Measurements from ENCODE around the gene DBNDD1.

DBNDD1 gene

GRCh38 chr16:89988951-89989350, 30.3 kb downstream of the DBNDD1 start:
- H3K9me3 ChIP-seq (ENCODE audit: control insufficient read depth, insufficient read depth, low read length) = no peaks in the 10 kb centered on the region
- no peaks in the 10 kb centered on the region for H3K27me3 ChIP-seq (ENCODE audit: control insufficient read depth, insufficient read depth, low read length)
- no peak overlapping the region for H3K4me3 ChIP-seq (ENCODE audit: low read length)
- H3K27ac ChIP-seq (ENCODE audit: low read length) = no peak overlapping the region
- no peak for DNase-seq (ENCODE audit: low read depth, low spot score)
- WGBS (ENCODE audit: insufficient coverage, insufficient read length) = no CpG with 5 or more reads among the region's 11 CpGs
- H3K4me1 ChIP-seq (ENCODE audit: control insufficient read depth, insufficient read depth, low read length) = no peaks in the 10 kb centered on the region
- peaks cover 21% of the 10 kb centered on the region for H3K36me3 ChIP-seq (ENCODE audit: control insufficient read depth, insufficient read depth, low read length)

DNA sequence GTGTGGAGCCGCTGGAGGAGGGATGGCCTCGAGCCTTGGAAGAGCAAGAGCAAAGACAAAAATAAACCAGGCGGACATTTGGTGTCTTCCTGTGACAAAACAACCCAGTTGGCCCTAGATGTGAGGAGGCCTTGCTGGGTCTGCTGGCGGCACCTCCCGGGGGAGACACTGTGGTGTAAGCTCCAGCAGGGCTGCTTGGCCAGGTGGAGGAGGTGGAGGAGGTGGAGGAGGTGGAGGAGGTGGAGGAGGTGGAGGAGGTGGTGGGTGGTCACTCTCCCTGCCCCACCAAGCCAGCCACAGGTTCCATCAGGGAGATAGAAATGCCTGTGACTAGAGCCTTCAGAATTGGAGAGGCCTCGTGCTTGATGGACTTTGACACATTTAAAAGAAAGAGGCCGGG, 32.1 kb downstream of the DBNDD1 start:
- no peak for DNase-seq (ENCODE audit: low read depth, low spot score)
- H3K4me1 ChIP-seq (ENCODE audit: control insufficient read depth, insufficient read depth, low read length) = no peaks in the 10 kb centered on the region
- H3K9me3 ChIP-seq (ENCODE audit: control insufficient read depth, insufficient read depth, low read length) = no peaks in the 10 kb centered on the region
- H3K27ac ChIP-seq (ENCODE audit: low read length) = no peak overlapping the region
- H3K36me3 ChIP-seq (ENCODE audit: control insufficient read depth, insufficient read depth, low read length) = peaks cover 24% of the 10 kb centered on the region
- no peaks in the 10 kb centered on the region for H3K27me3 ChIP-seq (ENCODE audit: control insufficient read depth, insufficient read depth, low read length)
- no peak overlapping the region for H3K4me3 ChIP-seq (ENCODE audit: low read length)
- WGBS (ENCODE audit: insufficient coverage, insufficient read length) = no CpG with 5 or more reads among the region's 7 CpGs

GRCh38 chr16:89986600-89986999, 32.7 kb downstream of the DBNDD1 start:
- no peak for DNase-seq (ENCODE audit: low read depth, low spot score)
- H3K36me3 ChIP-seq (ENCODE audit: control insufficient read depth, insufficient read depth, low read length) = peaks cover 27% of the 10 kb centered on the region
- WGBS (ENCODE audit: insufficient coverage, insufficient read length) = no CpG with 5 or more reads among the region's 13 CpGs
- H3K27me3 ChIP-seq (ENCODE audit: control insufficient read depth, insufficient read depth, low read length) = no peaks in the 10 kb centered on the region
- H3K4me1 ChIP-seq (ENCODE audit: control insufficient read depth, insufficient read depth, low read length) = no peaks in the 10 kb centered on the region
- no peak overlapping the region for H3K27ac ChIP-seq (ENCODE audit: low read length)
- H3K4me3 ChIP-seq (ENCODE audit: low read length) = no peak overlapping the region
- no peaks in the 10 kb centered on the region for H3K9me3 ChIP-seq (ENCODE audit: control insufficient read depth, insufficient read depth, low read length)

- H3K4me3 ChIP-seq (ENCODE audit: low read length) = no peak overlapping the region
- H3K27me3 ChIP-seq (ENCODE audit: control insufficient read depth, insufficient read depth, low read length) = no peaks in the 10 kb centered on the region
- H3K4me1 ChIP-seq (ENCODE audit: control insufficient read depth, insufficient read depth, low read length) = no peaks in the 10 kb centered on the region
- H3K36me3 ChIP-seq (ENCODE audit: control insufficient read depth, insufficient read depth, low read length) = peaks cover 32% of the 10 kb centered on the region
- H3K9me3 ChIP-seq (ENCODE audit: control insufficient read depth, insufficient read depth, low read length) = no peaks in the 10 kb centered on the region
- WGBS (ENCODE audit: insufficient coverage, insufficient read length) = no CpG with 5 or more reads among the region's 10 CpGs
- no peak for DNase-seq (ENCODE audit: low read depth, low spot score)
- no peak overlapping the region for H3K27ac ChIP-seq (ENCODE audit: low read length)
Observed at GRCh38 chr16:89985219-89985618, 34.0 kb downstream of the DBNDD1 start.

DNA sequence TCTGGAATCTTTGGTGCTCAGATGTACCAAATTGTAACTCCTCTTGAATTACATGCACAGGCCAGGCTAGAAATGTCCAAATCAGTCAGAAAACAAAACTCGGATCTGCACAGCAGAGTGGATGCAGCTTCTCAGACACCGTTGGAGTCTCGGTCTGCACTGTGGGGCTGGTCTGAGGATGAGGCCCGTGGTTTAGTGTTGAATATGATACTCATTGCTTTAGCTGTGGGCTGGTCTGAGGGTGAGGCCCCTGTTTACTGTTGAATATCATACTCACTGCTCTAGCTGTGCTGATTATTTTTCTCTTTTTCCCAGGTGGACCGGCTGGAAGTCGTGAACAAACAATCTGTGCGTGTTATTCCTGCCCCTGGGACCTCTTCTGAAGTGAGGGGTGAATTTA, 35.0 kb downstream of the DBNDD1 start:
- no CpG with 5 or more reads among the region's 7 CpGs for WGBS (ENCODE audit: insufficient coverage, insufficient read length)
- Histone ChIP-seq H3K9me3 (ENCODE audit: control insufficient read depth, insufficient read depth, low read length) (no peaks in the 10 kb centered on the region), H3K4me1 (ENCODE audit: control insufficient read depth, insufficient read depth, low read length) (no peaks in the 10 kb centered on the region), H3K27me3 (ENCODE audit: control insufficient read depth, insufficient read depth, low read length) (no peaks in the 10 kb centered on the region), H3K36me3 (ENCODE audit: control insufficient read depth, insufficient read depth, low read length) (peaks cover 33% of the 10 kb centered on the region), H3K4me3 (ENCODE audit: low read length) (no peak overlapping the region), H3K27ac (ENCODE audit: low read length) (no peak overlapping the region)
- DNase-seq (ENCODE audit: low read depth, low spot score) = no peak

DNA sequence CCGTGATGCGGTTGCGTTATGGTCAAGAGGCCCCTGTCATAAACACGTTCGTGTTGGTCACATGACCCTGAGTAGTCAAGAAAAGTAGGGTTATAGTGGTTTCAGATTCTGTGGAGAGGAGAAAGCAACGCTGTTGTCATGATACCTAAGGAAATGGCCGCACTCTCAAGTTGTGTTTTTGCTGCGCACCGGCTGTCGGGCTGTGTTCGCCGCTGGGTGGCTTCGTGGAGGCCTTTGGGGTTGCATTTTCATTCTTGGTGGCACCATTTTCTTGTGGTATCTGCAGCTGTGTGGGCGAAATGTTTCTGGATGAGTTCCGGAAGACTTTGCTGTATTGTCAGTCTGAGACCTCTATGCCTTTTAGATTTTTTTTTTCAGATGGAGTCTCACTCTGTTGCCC, 35.7 kb downstream of the DBNDD1 start:
- WGBS (ENCODE audit: insufficient coverage, insufficient read length) = no CpG with 5 or more reads among the region's 15 CpGs
- H3K27ac ChIP-seq (ENCODE audit: low read length) = no peak overlapping the region
- H3K4me3 ChIP-seq (ENCODE audit: low read length) = no peak overlapping the region
- H3K27me3 ChIP-seq (ENCODE audit: control insufficient read depth, insufficient read depth, low read length) = no peaks in the 10 kb centered on the region
- H3K36me3 ChIP-seq (ENCODE audit: control insufficient read depth, insufficient read depth, low read length) = peaks cover 31% of the 10 kb centered on the region
- DNase-seq (ENCODE audit: low read depth, low spot score) = no peak
- no peaks in the 10 kb centered on the region for H3K4me1 ChIP-seq (ENCODE audit: control insufficient read depth, insufficient read depth, low read length)
- H3K9me3 ChIP-seq (ENCODE audit: control insufficient read depth, insufficient read depth, low read length) = no peaks in the 10 kb centered on the region

GRCh38 chr16:89982318-89982717, 36.9 kb downstream of the DBNDD1 start:
- Histone ChIP-seq H3K27me3 (ENCODE audit: control insufficient read depth, insufficient read depth, low read length) (no peaks in the 10 kb centered on the region), H3K9me3 (ENCODE audit: control insufficient read depth, insufficient read depth, low read length) (no peaks in the 10 kb centered on the region), H3K27ac (ENCODE audit: low read length) (no peak overlapping the region), H3K36me3 (ENCODE audit: control insufficient read depth, insufficient read depth, low read length) (peaks cover 36% of the 10 kb centered on the region), H3K4me1 (ENCODE audit: control insufficient read depth, insufficient read depth, low read length) (no peaks in the 10 kb centered on the region), H3K4me3 (ENCODE audit: low read length) (no peak overlapping the region; the same call in 1 of the 2 replicates)
- no peak for DNase-seq (ENCODE audit: low read depth, low spot score)
- WGBS (ENCODE audit: insufficient coverage, insufficient read length) = no CpG with 5 or more reads among the region's 9 CpGs

DNA sequence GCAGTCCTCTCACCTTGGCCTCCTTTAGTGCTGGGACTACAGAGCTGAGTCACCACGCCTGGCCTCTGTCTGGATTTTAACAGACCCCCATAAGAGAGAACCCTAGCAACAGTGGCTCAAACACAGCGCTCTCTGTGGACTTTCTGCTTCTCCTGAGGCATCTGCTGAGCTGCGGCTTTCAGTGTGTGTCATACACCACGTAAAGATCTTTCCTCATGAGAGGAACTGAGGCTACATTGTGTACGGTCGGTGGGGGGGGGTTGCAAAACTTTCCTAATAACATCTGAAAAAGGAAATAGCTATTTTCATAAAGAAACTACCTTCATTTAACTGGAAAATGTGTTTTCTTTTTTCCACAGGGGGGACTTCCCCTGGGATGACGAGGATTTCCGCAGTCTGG, 37.8 kb downstream of the DBNDD1 start:
- DNase-seq (ENCODE audit: low read depth, low spot score) = no peak
- peaks cover 36% of the 10 kb centered on the region for H3K36me3 ChIP-seq (ENCODE audit: control insufficient read depth, insufficient read depth, low read length)
- no CpG with 5 or more reads among the region's 8 CpGs for WGBS (ENCODE audit: insufficient coverage, insufficient read length)

DNA sequence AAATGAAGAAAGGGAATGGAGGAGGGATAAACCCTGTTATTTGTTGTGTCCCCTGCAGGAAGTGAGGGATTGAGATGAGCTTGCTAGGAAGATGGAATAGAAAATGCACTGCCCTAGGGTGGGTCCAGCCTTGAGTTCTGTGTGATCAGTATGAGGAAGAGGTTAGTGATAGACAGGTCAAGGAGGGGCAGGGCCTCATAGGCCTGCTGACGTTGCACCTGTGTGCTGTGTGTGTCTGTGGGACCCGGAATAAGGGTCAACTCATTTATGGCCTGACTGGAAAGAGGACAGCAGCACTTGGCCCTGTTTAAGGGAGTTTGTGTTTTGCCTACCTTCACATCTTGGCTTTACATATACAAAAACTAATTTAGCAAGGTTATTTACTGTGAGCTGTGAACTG, 44.4 kb downstream of the DBNDD1 start:
- Histone ChIP-seq H3K36me3 (ENCODE audit: control insufficient read depth, insufficient read depth, low read length) (peaks cover 5% of the 10 kb centered on the region), H3K4me3 (ENCODE audit: low read length) (no peak overlapping the region), H3K9me3 (ENCODE audit: control insufficient read depth, insufficient read depth, low read length) (no peaks in the 10 kb centered on the region), H3K27me3 (ENCODE audit: control insufficient read depth, insufficient read depth, low read length) (no peaks in the 10 kb centered on the region), H3K4me1 (ENCODE audit: control insufficient read depth, insufficient read depth, low read length) (0 out of 2 replicates have a peak, but pooled peaks cover 1% of the 10 kb centered on the region), H3K27ac (ENCODE audit: low read length) (no peak overlapping the region)
- no peak for DNase-seq (ENCODE audit: low read depth, low spot score)
- no CpG with 5 or more reads among the region's 2 CpGs for WGBS (ENCODE audit: insufficient coverage, insufficient read length)

More for the DNA sequence above, 37.8 kb downstream of the DBNDD1 start:
- H3K4me1 ChIP-seq (ENCODE audit: control insufficient read depth, insufficient read depth, low read length) = no peaks in the 10 kb centered on the region
- H3K4me3 ChIP-seq (ENCODE audit: low read length) = no peak overlapping the region
- no peaks in the 10 kb centered on the region for H3K9me3 ChIP-seq (ENCODE audit: control insufficient read depth, insufficient read depth, low read length)
- H3K27me3 ChIP-seq (ENCODE audit: control insufficient read depth, insufficient read depth, low read length) = no peaks in the 10 kb centered on the region
- no peak overlapping the region for H3K27ac ChIP-seq (ENCODE audit: low read length)

- no CpG with 5 or more reads among the region's 13 CpGs for WGBS (ENCODE audit: insufficient coverage, insufficient read length)
- H3K27me3 ChIP-seq (ENCODE audit: control insufficient read depth, insufficient read depth, low read length) = no peaks in the 10 kb centered on the region
- H3K4me3 ChIP-seq (ENCODE audit: low read length) = no peak overlapping the region
- H3K4me1 ChIP-seq (ENCODE audit: control insufficient read depth, insufficient read depth, low read length) = 0 out of 2 replicates have a peak, but pooled peaks cover 1% of the 10 kb centered on the region
- H3K27ac ChIP-seq (ENCODE audit: low read length) = no peak overlapping the region
- DNase-seq (ENCODE audit: low read depth, low spot score) = no peak
- H3K36me3 ChIP-seq (ENCODE audit: control insufficient read depth, insufficient read depth, low read length) = peaks cover 5% of the 10 kb centered on the region
- no peaks in the 10 kb centered on the region for H3K9me3 ChIP-seq (ENCODE audit: control insufficient read depth, insufficient read depth, low read length)
Observed at GRCh38 chr16:89973654-89974335, 45.5 kb downstream of the DBNDD1 start.

GRCh38 chr16:89973235-89973634, 46.0 kb downstream of the DBNDD1 start:
- no CpG with 5 or more reads among the region's 14 CpGs for WGBS (ENCODE audit: insufficient coverage, insufficient read length)
- H3K4me3 ChIP-seq (ENCODE audit: low read length) = peak overlapping the region; percentile 82
- H3K4me1 ChIP-seq (ENCODE audit: control insufficient read depth, insufficient read depth, low read length) = 0 out of 2 replicates have a peak, but pooled peaks cover 1% of the 10 kb centered on the region
- H3K9me3 ChIP-seq (ENCODE audit: control insufficient read depth, insufficient read depth, low read length) = no peaks in the 10 kb centered on the region
- DNase-seq (ENCODE audit: low read depth, low spot score) = no peak
- no peak overlapping the region for H3K27ac ChIP-seq (ENCODE audit: low read length)
- no peaks in the 10 kb centered on the region for H3K27me3 ChIP-seq (ENCODE audit: control insufficient read depth, insufficient read depth, low read length)
- H3K36me3 ChIP-seq (ENCODE audit: control insufficient read depth, insufficient read depth, low read length) = peaks cover 5% of the 10 kb centered on the region

Data from iPS DF 6.9 (cell line).